Neural cell (in vitro differentiated cells): Measurements from ENCODE around the gene SPATA31D4.

Source experiments
- EP300 ChIP-seq: fragments of 450-650 bp; conservative IDR thresholded peaks from 2 replicates; pipeline ENCODE4 v1.6.1; 2014; ENCODE audit warnings: antibody characterized with exemption, mild to moderate bottlenecking, moderate library complexity; ENCODE audit not compliant: poor library complexity, severe bottlenecking
- EZH2 ChIP-seq: fragments of 200-600, 300-800 bp; shearing (Covaris generic), sonication (generic); IDR thresholded peaks from 2 replicates; pipeline ENCODE4 v1.6.1; 2014; ENCODE audit warnings: antibody characterized with exemption, low read length, borderline replicate concordance, mild to moderate bottlenecking; ENCODE audit not compliant: insufficient read depth, poor library complexity, severe bottlenecking
- MXI1 ChIP-seq: fragments of 450-650 bp; conservative IDR thresholded peaks from 2 replicates; pipeline ENCODE4 v1.6.1; 2014; ENCODE audit warnings: antibody characterized with exemption, mild to moderate bottlenecking; ENCODE audit not compliant: poor library complexity, severe bottlenecking
- POLR2AphosphoS5 ChIP-seq: IDR thresholded peaks from 2 replicates; pipeline ENCODE4 v1.6.1; 2012
- RAD21 ChIP-seq: fragments of 450-650 bp; conservative IDR thresholded peaks from 2 replicates; pipeline ENCODE4 v1.6.1; 2014; ENCODE audit warnings: antibody characterized with exemption, mild to moderate bottlenecking, moderate library complexity
- REST ChIP-seq: IDR thresholded peaks from 2 replicates; pipeline ENCODE4 v1.6.1; 2012; ENCODE audit warnings: borderline replicate concordance
- SMC3 ChIP-seq: fragments of 450-650 bp; conservative IDR thresholded peaks from 2 replicates; pipeline ENCODE4 v1.6.1; 2014; ENCODE audit warnings: antibody characterized with exemption, mild to moderate bottlenecking, moderate library complexity; ENCODE audit not compliant: poor library complexity
- TF ChIP-seq, protein P1 (sequence below): fragments of 450-650 bp; IDR thresholded peaks from 2 replicates; pipeline ENCODE4 v1.5.1; 2014; ENCODE audit warnings: antibody characterized with exemption, mild to moderate bottlenecking, moderate library complexity; ENCODE audit not compliant: poor library complexity, severe bottlenecking

DNA sequence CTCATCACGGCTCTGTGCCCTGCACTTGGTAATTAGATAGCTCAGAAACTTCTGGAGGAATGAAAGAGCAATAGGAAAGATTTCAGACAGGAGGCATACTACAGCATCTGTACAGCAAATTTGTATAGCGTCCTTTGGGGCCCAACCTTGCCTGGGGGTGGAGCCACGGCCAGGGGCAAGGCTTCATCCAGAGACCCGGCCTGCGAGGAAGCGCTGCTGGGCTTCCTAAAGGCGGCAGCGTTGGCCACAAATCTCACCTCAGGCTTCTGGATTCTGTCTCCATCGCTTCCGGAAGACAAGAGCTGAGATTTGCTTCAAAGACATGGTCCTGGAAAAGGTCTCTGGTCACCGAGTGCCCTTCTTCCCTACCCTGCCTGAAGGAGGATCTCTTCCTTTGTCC lies 48.1 kb downstream of the SPATA31D4 start:
- TF ChIP-seq, protein P1, sequence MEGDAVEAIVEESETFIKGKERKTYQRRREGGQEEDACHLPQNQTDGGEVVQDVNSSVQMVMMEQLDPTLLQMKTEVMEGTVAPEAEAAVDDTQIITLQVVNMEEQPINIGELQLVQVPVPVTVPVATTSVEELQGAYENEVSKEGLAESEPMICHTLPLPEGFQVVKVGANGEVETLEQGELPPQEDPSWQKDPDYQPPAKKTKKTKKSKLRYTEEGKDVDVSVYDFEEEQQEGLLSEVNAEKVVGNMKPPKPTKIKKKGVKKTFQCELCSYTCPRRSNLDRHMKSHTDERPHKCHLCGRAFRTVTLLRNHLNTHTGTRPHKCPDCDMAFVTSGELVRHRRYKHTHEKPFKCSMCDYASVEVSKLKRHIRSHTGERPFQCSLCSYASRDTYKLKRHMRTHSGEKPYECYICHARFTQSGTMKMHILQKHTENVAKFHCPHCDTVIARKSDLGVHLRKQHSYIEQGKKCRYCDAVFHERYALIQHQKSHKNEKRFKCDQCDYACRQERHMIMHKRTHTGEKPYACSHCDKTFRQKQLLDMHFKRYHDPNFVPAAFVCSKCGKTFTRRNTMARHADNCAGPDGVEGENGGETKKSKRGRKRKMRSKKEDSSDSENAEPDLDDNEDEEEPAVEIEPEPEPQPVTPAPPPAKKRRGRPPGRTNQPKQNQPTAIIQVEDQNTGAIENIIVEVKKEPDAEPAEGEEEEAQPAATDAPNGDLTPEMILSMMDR = no peak
- no peak for TF ChIP-seq SMC3
- no peak for TF ChIP-seq POLR2AphosphoS5
- no peak for TF ChIP-seq REST
- TF ChIP-seq EP300 = no peak
- TF ChIP-seq EZH2 = no peak
- no peak for TF ChIP-seq RAD21
- TF ChIP-seq MXI1 = no peak
